GM12878 (cell line): ENCODE results near the gene LRGUK. TPM values are rescaled to one million over a fixed set of nuclear protein-coding genes. Genes with fewer than 3 reads are reported as not detected.

Source experiments
- ATAC-seq: fragments of 200-7000 bp; cut with Tn5 transposase; 3 replicates; pipeline ENCODE4 v1.9.1; 2020; ENCODE audit warnings: mild to moderate bottlenecking, moderate library complexity
- BruUV-seq: library from RNA; stranded (reverse); fragments of 400-500 nt; replicated peaks from 2 replicates; lab custom pipeline; 2021; lab: Mats Ljungman, UMichigan
- CTCF ChIA-PET: fragments of 300-600 bp; sonication (Branson Sonifier 250); formaldehyde crosslinking; extraction: SDS; loops from one replicate; lab custom pipeline; 2021; ENCODE audit warnings: inconsistent platforms; lab: Yijun Ruan, JAX
- POLR2A ChIA-PET: fragments of 350-600 bp; formaldehyde crosslinking; extraction: SDS; loops from one replicate; lab custom pipeline; 2021; ENCODE audit warnings: inconsistent platforms; lab: Charles Lee
- RAD21 ChIA-PET: fragments of 300-600 bp; sonication (Branson Sonifier 250); formaldehyde crosslinking; loops from one replicate; lab custom pipeline; 2023; ENCODE audit warnings: antibody characterized with exemption; ENCODE audit not compliant: unreplicated experiment; lab: Charles Lee
- SMC1A ChIA-PET: fragments of 300-600 bp; sonication (Branson Sonifier 250); formaldehyde crosslinking; loops from one replicate; lab custom pipeline; 2023; ENCODE audit not compliant: unreplicated experiment, uncharacterized antibody; lab: Charles Lee
- DNase-seq: peaks from one replicate; pipeline ENCODE4 v3.0.0-alpha.2; 2011; ENCODE audit warnings: low read depth, low spot score
- FAIRE-seq: peaks from 3 replicates; lab custom pipeline; 2011; peaks lifted over from hg19 to GRCh38; lab: Jason Lieb, UNC
- H2AFZ ChIP-seq: 2 replicates; pipeline ENCODE4 v1.6.0; 2011; ENCODE audit warnings: low read depth, low read length, control low read depth; ENCODE audit not compliant: control insufficient read depth
- H3K27ac ChIP-seq: 2 replicates; pipeline ENCODE4 v1.5.1; 2011; ENCODE audit warnings: control low read depth; ENCODE audit not compliant: control insufficient read depth, insufficient read depth
- H3K27me3 ChIP-seq, 2 experiments: replicated peaks in 1 of 2; 2 replicates each; pipeline versions ENCODE4 v1.6.0 to v1.6.1; 2011; ENCODE audit warnings: low read length in 1 of 2; ENCODE audit not compliant: control insufficient read depth in 2 of 2, insufficient read depth in 2 of 2
- H3K36me3 ChIP-seq, 2 experiments: 2 replicates each; pipeline ENCODE4 v1.5.1; 2011; ENCODE audit warnings: low read length in 1 of 2; ENCODE audit not compliant: control insufficient read depth in 2 of 2, insufficient read depth in 2 of 2
- H3K4me1 ChIP-seq: 2 replicates; pipeline ENCODE4 v1.6.1; 2011; ENCODE audit warnings: mild to moderate bottlenecking, low read length, moderate library complexity, mixed read lengths; ENCODE audit not compliant: control insufficient read depth, insufficient read depth
- H3K4me2 ChIP-seq: 2 replicates; pipeline ENCODE4 v1.6.0; 2011; ENCODE audit warnings: control low read depth; ENCODE audit not compliant: control insufficient read depth, insufficient read depth
- H3K4me3 ChIP-seq: fragments of 200-600 bp; sonication (generic); 2 replicates; pipeline ENCODE4 v1.5.1; 2016
- H3K79me2 ChIP-seq: 2 replicates; pipeline ENCODE4 v1.6.0; 2011; ENCODE audit warnings: low read length; ENCODE audit not compliant: control insufficient read depth, insufficient read depth
- H3K9ac ChIP-seq: 2 replicates; pipeline ENCODE4 v1.8.0; 2011; ENCODE audit warnings: low read length, control low read depth, mixed read lengths; ENCODE audit not compliant: control insufficient read depth, insufficient read depth
- H3K9me3 ChIP-seq: replicated peaks from 3 replicates; pipeline ENCODE4 v1.5.1; 2011; ENCODE audit warnings: mild to moderate bottlenecking, low read length; ENCODE audit not compliant: control insufficient read depth, insufficient read depth
- H4K20me1 ChIP-seq: 2 replicates; pipeline ENCODE4 v1.6.0; 2011; ENCODE audit not compliant: control insufficient read depth, insufficient read depth
- CEBPZ ChIP-seq: fragments of 150-350 bp; IDR thresholded peaks from 2 replicates; pipeline ENCODE4 v1.6.1; 2016; ENCODE audit warnings: low read depth, low read length
- CHD4 ChIP-seq: fragments of 200-600 bp; sonication (generic); IDR thresholded peaks from 2 replicates; pipeline ENCODE4 v1.6.1; 2016; ENCODE audit warnings: mild to moderate bottlenecking
- E2F4 ChIP-seq: IDR thresholded peaks from 2 replicates; pipeline ENCODE4 v1.6.1; 2012; ENCODE audit warnings: low read depth, low read length, improper control_type of control experiment
- FOXM1 ChIP-seq: IDR thresholded peaks from 2 replicates; pipeline ENCODE4 v1.6.1; 2012; ENCODE audit warnings: low read depth, mild to moderate bottlenecking, inconsistent platforms, low read length, moderate library complexity
- GABPA ChIP-seq: IDR thresholded peaks from 2 replicates; pipeline ENCODE4 v1.6.1; 2014; ENCODE audit warnings: antibody characterized with exemption, low read depth, mild to moderate bottlenecking, inconsistent platforms
- IKZF2 ChIP-seq, 2 experiments: fragments of 450-650 bp; IDR thresholded peaks; 2 replicates each; pipeline ENCODE4 v1.6.1; 2017; ENCODE audit warnings: mild to moderate bottlenecking in 2 of 2, moderate library complexity in 2 of 2
- POLR2AphosphoS5 ChIP-seq: IDR thresholded peaks from 2 replicates; pipeline ENCODE4 v1.6.1; 2011; ENCODE audit warnings: mild to moderate bottlenecking, low read length, inconsistent platforms
- PRDM15 ChIP-seq: fragments of 450-650 bp; formaldehyde crosslinking; IDR thresholded peaks from 2 replicates; pipeline ENCODE4 v1.4.0; 2020; ENCODE audit warnings: mild to moderate bottlenecking, moderate library complexity
- RUNX3 ChIP-seq: IDR thresholded peaks from 2 replicates; pipeline ENCODE4 v1.6.1; 2012; ENCODE audit warnings: low read length, inconsistent platforms
- SMARCA5 ChIP-seq: fragments of 450-650 bp; IDR thresholded peaks from 2 replicates; pipeline ENCODE4 v1.6.1; 2017; ENCODE audit warnings: mild to moderate bottlenecking
- SP1 ChIP-seq: IDR thresholded peaks from one replicate; pipeline ENCODE4 v1.6.1; 2011; ENCODE audit warnings: low read depth, low read length
- SUZ12 ChIP-seq: fragments of 200-600 bp; sonication (generic); IDR thresholded peaks from one replicate; pipeline ENCODE4 v1.6.1; 2018; ENCODE audit warnings: antibody characterized with exemption, mild to moderate bottlenecking; ENCODE audit not compliant: unreplicated experiment
- ZBTB33 ChIP-seq: fragments of 450-650 bp; IDR thresholded peaks from 2 replicates; pipeline ENCODE4 v1.6.1; 2017; ENCODE audit warnings: mild to moderate bottlenecking
- ZNF274 ChIP-seq: IDR thresholded peaks from one replicate; pipeline ENCODE4 v1.8.0; 2011; ENCODE audit not compliant: insufficient read length, insufficient read depth
- ZSCAN29 ChIP-seq: fragments of 450-650 bp; IDR thresholded peaks from 2 replicates; pipeline ENCODE4 v1.6.1; 2017; ENCODE audit warnings: mild to moderate bottlenecking, moderate library complexity
- WGBS: methylation state at CpG from one replicate; pipeline ENCODE4 v1.1.6; 2016; ENCODE audit warnings: low lambda C conversion rate; ENCODE audit not compliant: insufficient replicate concordance, insufficient coverage; ENCODE audit errors: missing lambda C conversion rate; 5-methylcytosine and 5-hydroxymethylcytosine counted together
- in situ Hi-C: fragments of 300-500 bp; cut with MboI; formaldehyde crosslinking; loops from 9 replicates; pipeline ENCODE4 v1.14.3; 2018; ENCODE audit warnings: mixed read lengths
- intact Hi-C: fragments of 100-400 bp; cut with micrococcal nuclease; formaldehyde crosslinking; loops from one replicate; pipeline ENCODE4 v1.14.2; 2022; ENCODE audit not compliant: unreplicated experiment
- polyA plus RNA-seq, 11 experiments: library from polyadenylated mRNA; depleted of rRNA in 4 of 11; unstranded in 6 of 11; stranded (reverse) in 5 of 11; fragments of >200 nt; fragmentation: Nextera tagmentation in 4 of 11; fragmentation: Illumina TruSeq in 1 of 11; extraction: Ambion mirVana in 4 of 11; extraction: Trizol in 1 of 11; gene quantifications; 1 replicate in 1 of 11; 2 replicates in 10 of 11; pipeline versions ENCODE4 v1.2.1 to v1.2.3, GENCODE V29; 2011 to 2016; ENCODE audit warnings: inconsistent platforms in 2 of 11, missing spikeins in 2 of 11, low read depth in 1 of 11
- total RNA-seq, 4 experiments: library from RNA; depleted of rRNA in 3 of 4; stranded (reverse); fragments of >200 nt in 3 of 4; fragmentation: Illumina TruSeq in 1 of 4; extraction: Trizol in 1 of 4; gene quantifications; 2 replicates each; pipeline versions ENCODE4 v1.2.1 to v1.2.3, GENCODE V29; 2013 to 2021

Gene LRGUK
- total and polyA plus RNA-seq, 10 of the 15 experiments (the other 5 are each of a cell fraction or from before 2014, with no cell fraction given): 0.04 to 0.14 (median 0.08) TPM; not detected in 3

- TF ChIP-seq PRDM15 (no peak), RUNX3 (no peak), ZNF274 (no peak), ZSCAN29 (no peak), CHD4 (no peak), SMARCA5 (no peak), IKZF2 (IDR thresholded peaks at IDR 0.05) (no peak)
- TF ChIP-seq, all 136 proteins: peak for 0
Observed at GRCh38 chr7:134311807-134312206, 184.7 kb downstream of the LRGUK start (continued).

- FAIRE-seq: no peak
- H3K4me2 ChIP-seq: no peak overlapping the region
- WGBS: 83% methylated on average over 6 of the region's 6 CpGs
- H3K27ac ChIP-seq: no peak overlapping the region
- H3K4me1 ChIP-seq: no peaks in the 10 kb centered on the region
- DNase-seq: no peak
- peaks cover 3% of the 10 kb centered on the region for H3K79me2 ChIP-seq
- POLR2A ChIA-PET: no interaction called here
- ATAC-seq: no peak
- H3K4me3 ChIP-seq: no peak overlapping the region
- CTCF ChIA-PET: interaction anchor here (1.0 kb wide), 1 partner anchor 10 kb away, joined by 3 read pairs; no protein-coding TSS in a partner anchor
- in situ Hi-C loops (no loop called here), intact Hi-C loops (no loop called here)
- H3K36me3 ChIP-seq: no peaks in the 10 kb centered on the region
- RAD21 ChIA-PET: no interaction called here
- no TSS peak for BruUV-seq
- H2AFZ ChIP-seq: no peak overlapping the region
- H3K9me3 ChIP-seq: no peaks in the 10 kb centered on the region
- no peaks in the 10 kb centered on the region for H3K27me3 ChIP-seq
- no peak overlapping the region for H3K9ac ChIP-seq
- SMC1A ChIA-PET: no interaction called here
- no peaks in the 10 kb centered on the region for H4K20me1 ChIP-seq
- TF ChIP-seq E2F4 (no peak), SUZ12 (no peak), FOXM1 (no peak), CEBPZ (no peak), SP1 (no peak), GABPA (no peak), POLR2AphosphoS5 (no peak), ZBTB33 (no peak)
Observed at GRCh38 chr7:134312717-134313116, 185.6 kb downstream of the LRGUK start.
